Duodenal mucosa (tissue), 2 donors: ENCODE data around the gene LDLR.
"Not testable (repeated sequence)": the region's sequence is repeated elsewhere in the genome, so short reads cannot be mapped to it uniquely, and the experiment has no call there.

Experiments
- H3K27ac ChIP-seq: one replicate; pipeline ENCODE4 v1.7.0; 2013; ENCODE audit warnings: low read depth, low read length
- H3K27me3 ChIP-seq, 2 donors: one replicate each; pipeline ENCODE4 v1.7.0; 2013; ENCODE audit warnings: low read length in 2 of 2, control low read depth in 1 of 2; ENCODE audit not compliant: insufficient read depth in 2 of 2, control insufficient read depth in 1 of 2
- H3K36me3 ChIP-seq, 2 donors: one replicate each; pipeline ENCODE4 v1.7.0; 2013; ENCODE audit warnings: low read length in 2 of 2, control low read depth in 1 of 2; ENCODE audit not compliant: insufficient read depth in 2 of 2, control insufficient read depth in 1 of 2
- H3K4me1 ChIP-seq, 2 donors: one replicate each; pipeline ENCODE4 v1.7.0; 2013; ENCODE audit warnings: low read length in 2 of 2, control low read depth in 1 of 2; ENCODE audit not compliant: insufficient read depth in 2 of 2, control insufficient read depth in 1 of 2
- H3K4me3 ChIP-seq, 2 donors: one replicate each; pipeline ENCODE4 v1.7.0; 2013; ENCODE audit warnings: low read length in 2 of 2, low read depth in 1 of 2
- H3K9ac ChIP-seq, 2 donors: one replicate each; pipeline ENCODE4 v1.7.0; 2013; ENCODE audit warnings: low read length in 2 of 2, low read depth in 1 of 2
- H3K9me3 ChIP-seq, 2 donors: one replicate each; pipeline ENCODE4 v1.7.0; 2013; ENCODE audit warnings: low read length in 2 of 2, control low read depth in 1 of 2; ENCODE audit not compliant: control insufficient read depth in 1 of 2

The LDLR gene

DNA sequence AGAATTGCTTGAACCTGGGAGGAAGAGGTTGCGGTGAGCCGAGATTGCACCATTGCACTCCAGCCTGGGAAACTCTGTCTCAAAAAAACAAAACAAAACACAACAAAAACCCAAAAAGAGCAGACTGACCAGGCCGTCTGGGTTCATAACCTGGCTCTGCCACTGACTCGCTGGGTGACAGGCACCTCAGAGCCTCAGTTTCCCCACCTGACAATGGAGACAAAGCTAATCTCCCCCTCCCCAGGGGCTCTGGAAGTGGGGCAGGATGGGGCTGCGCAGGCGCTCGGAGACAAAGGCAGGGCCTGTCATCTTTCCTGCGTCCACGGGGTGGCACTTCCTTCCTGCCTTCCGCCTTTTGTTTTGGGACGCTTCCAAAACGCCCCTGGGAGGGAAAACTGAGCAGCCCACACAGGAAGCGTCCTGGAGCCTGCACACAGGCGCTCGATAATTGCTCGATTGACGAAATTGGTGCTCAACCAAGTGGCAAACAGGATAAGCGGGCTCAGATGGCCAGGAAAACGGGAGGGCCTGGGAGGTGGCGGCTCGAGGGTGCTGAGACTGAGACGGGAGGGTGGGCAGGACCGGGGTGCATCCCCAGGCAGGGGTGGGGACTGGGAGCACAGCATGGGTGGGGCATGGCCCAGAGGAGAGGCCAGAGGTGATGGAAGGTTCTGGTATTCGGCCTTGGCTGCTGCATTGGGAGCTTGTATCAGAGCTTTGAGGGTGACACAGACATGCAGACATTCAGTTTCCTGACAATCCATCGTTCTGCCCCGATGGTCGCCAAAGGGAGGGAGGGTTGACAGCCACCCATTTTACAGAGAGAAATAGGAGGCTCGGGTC lies 48.5 kb downstream of the LDLR start:
- Histone ChIP-seq H3K4me3 (peak overlapping the region; percentile 50 to 68), H3K9me3 (no peaks in the 10 kb centered on the region), H3K27ac (no peak overlapping the region), H3K4me1 (peaks cover 23 to 25% of the 10 kb centered on the region in 2 donors), H3K27me3 (peaks cover 0 to 8% of the 10 kb centered on the region in 2 donors), H3K9ac (peak overlapping the region; percentile 43 to 49), H3K36me3 (peaks cover 0 to 9% of the 10 kb centered on the region in 2 donors)

GRCh38 chr19:11138601-11139300 lies 49.5 kb downstream of the LDLR start:
- peak overlapping the region; percentile 78 for H3K27ac ChIP-seq
- no peaks in the 10 kb centered on the region for H3K9me3 ChIP-seq
- H3K4me1 ChIP-seq: peaks cover 28 to 34% of the 10 kb centered on the region in 2 donors
- H3K27me3 ChIP-seq: peaks cover 0 to 8% of the 10 kb centered on the region in 2 donors
- H3K9ac ChIP-seq: peak overlapping the region in 1 of 2 donors; percentile 25
- H3K36me3 ChIP-seq: no peaks in the 10 kb centered on the region
- peak overlapping the region in 1 of 2 donors; percentile 11 for H3K4me3 ChIP-seq

DNA sequence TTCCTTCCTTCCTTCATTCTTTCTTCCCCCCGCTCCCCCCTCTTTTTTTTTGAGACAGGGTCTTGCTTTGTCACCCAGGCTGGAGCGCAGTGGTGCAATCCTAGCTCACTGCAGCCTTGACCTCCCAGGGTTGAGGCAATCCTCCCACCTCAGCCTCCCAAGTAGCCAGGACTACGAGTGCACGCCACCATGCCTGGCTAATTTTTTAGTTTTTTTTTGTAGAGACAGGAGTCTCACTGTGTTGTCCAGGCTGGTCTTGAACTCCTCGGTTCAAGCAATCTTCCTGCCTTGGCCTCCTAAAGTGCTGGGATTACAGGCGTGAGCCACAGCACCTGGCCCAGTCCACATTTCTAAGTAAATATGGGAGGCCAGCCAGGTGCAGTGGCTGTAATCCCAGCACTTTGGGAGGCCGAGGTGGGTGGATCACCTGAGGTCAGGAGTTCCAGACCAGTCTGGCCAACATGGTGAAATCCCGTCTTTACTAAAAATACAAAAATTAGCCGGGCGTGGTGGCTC lies 50.8 kb downstream of the LDLR start:
- not testable (repeated sequence) for H3K36me3 ChIP-seq, H3K9ac ChIP-seq, H3K27ac ChIP-seq, H3K4me3 ChIP-seq, H3K27me3 ChIP-seq, H3K9me3 ChIP-seq
- H3K4me1 ChIP-seq: peaks cover 28 to 34% of the 10 kb centered on the region in 2 donors

DNA sequence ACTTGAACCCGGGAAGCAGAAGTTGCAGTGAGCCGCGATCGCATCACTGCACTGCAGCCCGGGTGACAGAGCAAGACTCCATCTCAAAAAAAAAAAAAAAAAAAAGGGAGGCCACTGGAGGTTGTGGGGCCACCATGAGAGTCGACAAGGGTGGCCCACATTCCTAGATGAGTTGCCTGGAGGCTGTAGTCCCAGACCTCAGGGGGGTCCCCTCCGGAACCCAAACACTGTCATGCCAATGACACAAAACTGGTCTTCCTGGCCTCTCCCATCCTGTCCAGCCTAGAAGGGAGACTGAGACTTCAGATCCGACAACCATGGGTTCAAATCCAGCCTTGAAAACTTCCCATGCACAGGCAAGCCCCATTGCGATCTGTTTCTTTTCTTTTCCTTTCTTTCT lies 51.6 kb downstream of the LDLR start:
- Histone ChIP-seq H3K4me3 (no peak overlapping the region), H3K9ac (no peak overlapping the region), H3K4me1 (peaks cover 28 to 34% of the 10 kb centered on the region in 2 donors), H3K27me3 (peaks cover 0 to 8% of the 10 kb centered on the region in 2 donors), H3K36me3 (peaks cover 0 to 5% of the 10 kb centered on the region in 2 donors), H3K9me3 (no peaks in the 10 kb centered on the region), H3K27ac (no peak overlapping the region)

DNA sequence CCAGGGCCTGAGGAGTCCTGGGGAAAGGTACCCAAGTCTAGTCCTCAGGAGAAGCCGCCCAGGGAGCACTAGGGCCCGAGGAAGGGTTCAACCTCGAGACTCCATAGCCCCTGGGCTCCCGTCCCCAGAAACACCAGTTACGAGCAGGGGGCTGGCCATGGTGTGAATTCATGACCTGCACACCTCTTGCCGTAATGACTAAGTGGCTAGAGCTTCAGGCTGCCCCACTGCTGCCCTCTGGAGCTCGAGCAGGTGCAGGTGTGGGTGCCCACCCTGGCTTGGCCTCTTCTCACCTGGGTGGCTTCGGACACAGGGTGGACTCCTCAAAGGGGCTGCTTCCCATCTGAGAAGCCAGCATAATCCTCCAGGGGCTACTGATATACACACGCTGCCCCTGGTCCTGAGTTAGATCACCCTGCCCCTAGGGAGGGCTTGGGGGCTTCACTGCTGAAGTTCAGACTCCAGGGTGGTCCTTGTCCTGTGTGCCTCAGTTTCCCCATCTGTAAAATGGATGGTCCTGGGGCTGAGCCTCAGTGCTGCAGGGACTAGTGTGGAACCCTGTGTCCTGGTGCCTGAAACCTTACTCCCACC lies 52.8 kb downstream of the LDLR start:
- peak overlapping the region; percentile 62 for H3K27ac ChIP-seq
- no peaks in the 10 kb centered on the region for H3K9me3 ChIP-seq
- no peak overlapping the region for H3K9ac ChIP-seq
- peaks cover 0 to 8% of the 10 kb centered on the region in 2 donors for H3K36me3 ChIP-seq
- H3K4me3 ChIP-seq: no peak overlapping the region
- peaks cover 28 to 34% of the 10 kb centered on the region in 2 donors for H3K4me1 ChIP-seq
- H3K27me3 ChIP-seq: peaks cover 0 to 8% of the 10 kb centered on the region in 2 donors

GRCh38 chr19:11142528-11143171 lies 53.4 kb downstream of the LDLR start:
- Histone ChIP-seq H3K27me3 (peaks cover 0 to 8% of the 10 kb centered on the region in 2 donors), H3K27ac (peak overlapping the region; percentile 88), H3K4me1 (peaks cover 28 to 32% of the 10 kb centered on the region in 2 donors), H3K9ac (peak overlapping the region; percentile 4 to 24), H3K4me3 (peak overlapping the region in 1 of 2 donors; percentile 28), H3K36me3 (peaks cover 0 to 8% of the 10 kb centered on the region in 2 donors), H3K9me3 (no peaks in the 10 kb centered on the region)

GRCh38 chr19:11145536-11145924 lies 56.3 kb downstream of the LDLR start:
- H3K27ac ChIP-seq: no peak overlapping the region

GRCh38 chr19:11148001-11148400 lies 58.7 kb downstream of the LDLR start:
- Histone ChIP-seq H3K27me3 (no peaks in the 10 kb centered on the region), H3K9me3 (no peaks in the 10 kb centered on the region), H3K36me3 (peaks cover 0 to 11% of the 10 kb centered on the region in 2 donors), H3K4me3 (no peak overlapping the region), H3K9ac (no peak overlapping the region), H3K4me1 (peaks cover 8 to 11% of the 10 kb centered on the region in 2 donors), H3K27ac (no peak overlapping the region)

More at GRCh38 chr19:11145536-11145924, 56.3 kb downstream of the LDLR start:
- H3K4me1 ChIP-seq: peaks cover 13 to 16% of the 10 kb centered on the region in 2 donors
- peaks cover 0 to 11% of the 10 kb centered on the region in 2 donors for H3K36me3 ChIP-seq
- no peak overlapping the region for H3K9ac ChIP-seq
- no peaks in the 10 kb centered on the region for H3K27me3 ChIP-seq
- no peaks in the 10 kb centered on the region for H3K9me3 ChIP-seq
- H3K4me3 ChIP-seq: no peak overlapping the region

GRCh38 chr19:11151181-11151580 lies 61.9 kb downstream of the LDLR start:
- peaks cover 0 to 4% of the 10 kb centered on the region in 2 donors for H3K36me3 ChIP-seq
- peak overlapping the region; percentile 32 for H3K27ac ChIP-seq
- H3K9me3 ChIP-seq: no peaks in the 10 kb centered on the region
- H3K4me1 ChIP-seq: peaks cover 15 to 20% of the 10 kb centered on the region in 2 donors
- H3K4me3 ChIP-seq: no peak overlapping the region
- no peak overlapping the region for H3K9ac ChIP-seq
- H3K27me3 ChIP-seq: no peaks in the 10 kb centered on the region
